Measurements from ENCODE around the gene C5orf63. TPM values are rescaled to one million over a fixed set of nuclear protein-coding genes. Genes with fewer than 3 reads are reported as not detected.
"Not testable (repeated sequence)": the region's sequence is repeated elsewhere in the genome, so short reads cannot be mapped to it uniquely, and the experiment has no call there.

Gene C5orf63
- total and polyA plus RNA-seq, 4 donors, result 2.1 to 6.4 (median 3.8) TPM

DNA sequence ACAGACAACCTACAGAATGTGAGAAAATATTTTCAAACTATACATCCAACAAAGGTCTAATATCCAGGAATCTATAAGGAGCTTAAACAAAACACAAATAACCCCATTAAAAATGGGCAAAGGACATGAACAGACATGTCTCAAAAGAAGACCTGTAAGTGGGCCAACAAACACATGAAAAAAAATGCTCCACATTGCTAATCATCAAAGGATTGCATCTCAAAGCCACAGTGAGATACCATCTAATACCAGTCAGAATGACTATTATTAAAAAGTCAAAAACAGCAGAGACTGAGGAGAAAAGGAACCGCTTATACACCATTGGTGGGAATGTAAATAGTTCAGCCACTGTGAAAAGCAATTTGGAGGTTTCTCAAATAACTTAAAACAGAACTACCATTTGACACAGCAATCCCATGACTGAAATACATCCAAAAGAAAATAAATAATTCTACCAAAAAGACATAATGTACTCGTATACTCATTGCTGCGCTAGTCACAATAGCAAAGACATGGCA, 39.1 kb upstream of the C5orf63 start:
- Histone ChIP-seq H3K4me3 (ENCODE audit: low read depth in 1 of 3, low read length in 3 of 3) (no peak overlapping the region), H3K27ac (ENCODE audit: low read depth in 1 of 2, low read length in 2 of 2) (no peak overlapping the region), H3K9ac (ENCODE audit: low read depth in 1 of 2, low read length in 2 of 2) (no peak overlapping the region), H3K4me1 (ENCODE audit: control insufficient read depth in 4 of 4, insufficient read depth in 4 of 4, low read length in 3 of 4) (no peaks in the 10 kb centered on the region), H3K9me3 (ENCODE audit: control insufficient read depth in 4 of 4, low read length in 3 of 4) (no peaks in the 10 kb centered on the region), H3K27me3 (ENCODE audit: control insufficient read depth in 4 of 4, insufficient read depth in 4 of 4, low read length in 3 of 4) (no peaks in the 10 kb centered on the region), H3K36me3 (ENCODE audit: control insufficient read depth in 4 of 4, insufficient read depth in 3 of 4, low read depth in 1 of 4, low read length in 3 of 4) (no peaks in the 10 kb centered on the region)
- WGBS, result 93% methylated on average over 3 of the region's 3 CpGs
- no peak for TF ChIP-seq HNF4A (conservative IDR thresholded peaks at IDR 0.05)
- DNase-seq (ENCODE audit: low spot score), result no peak

GRCh38 chr5:127111112-127111511, 37.8 kb upstream of the C5orf63 start:
- TF ChIP-seq, protein P1, sequence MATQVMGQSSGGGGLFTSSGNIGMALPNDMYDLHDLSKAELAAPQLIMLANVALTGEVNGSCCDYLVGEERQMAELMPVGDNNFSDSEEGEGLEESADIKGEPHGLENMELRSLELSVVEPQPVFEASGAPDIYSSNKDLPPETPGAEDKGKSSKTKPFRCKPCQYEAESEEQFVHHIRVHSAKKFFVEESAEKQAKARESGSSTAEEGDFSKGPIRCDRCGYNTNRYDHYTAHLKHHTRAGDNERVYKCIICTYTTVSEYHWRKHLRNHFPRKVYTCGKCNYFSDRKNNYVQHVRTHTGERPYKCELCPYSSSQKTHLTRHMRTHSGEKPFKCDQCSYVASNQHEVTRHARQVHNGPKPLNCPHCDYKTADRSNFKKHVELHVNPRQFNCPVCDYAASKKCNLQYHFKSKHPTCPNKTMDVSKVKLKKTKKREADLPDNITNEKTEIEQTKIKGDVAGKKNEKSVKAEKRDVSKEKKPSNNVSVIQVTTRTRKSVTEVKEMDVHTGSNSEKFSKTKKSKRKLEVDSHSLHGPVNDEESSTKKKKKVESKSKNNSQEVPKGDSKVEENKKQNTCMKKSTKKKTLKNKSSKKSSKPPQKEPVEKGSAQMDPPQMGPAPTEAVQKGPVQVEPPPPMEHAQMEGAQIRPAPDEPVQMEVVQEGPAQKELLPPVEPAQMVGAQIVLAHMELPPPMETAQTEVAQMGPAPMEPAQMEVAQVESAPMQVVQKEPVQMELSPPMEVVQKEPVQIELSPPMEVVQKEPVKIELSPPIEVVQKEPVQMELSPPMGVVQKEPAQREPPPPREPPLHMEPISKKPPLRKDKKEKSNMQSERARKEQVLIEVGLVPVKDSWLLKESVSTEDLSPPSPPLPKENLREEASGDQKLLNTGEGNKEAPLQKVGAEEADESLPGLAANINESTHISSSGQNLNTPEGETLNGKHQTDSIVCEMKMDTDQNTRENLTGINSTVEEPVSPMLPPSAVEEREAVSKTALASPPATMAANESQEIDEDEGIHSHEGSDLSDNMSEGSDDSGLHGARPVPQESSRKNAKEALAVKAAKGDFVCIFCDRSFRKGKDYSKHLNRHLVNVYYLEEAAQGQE (IDR thresholded peaks at IDR 0.05), result no peak
- TF ChIP-seq EGR1 (IDR thresholded peaks at IDR 0.05; ENCODE audit: low read depth in 2 of 2), result no peak
- TF ChIP-seq RXRA (IDR thresholded peaks at IDR 0.05), result no peak
- TF ChIP-seq JUND (IDR thresholded peaks at IDR 0.05), result no peak
- no peak for TF ChIP-seq YY1 (IDR thresholded peaks at IDR 0.05)
- TF ChIP-seq GABPA (IDR thresholded peaks at IDR 0.05 in 1 of 2, conservative IDR thresholded peaks at IDR 0.05 in 1 of 2), result no peak
- no peak for TF ChIP-seq CTCF (IDR thresholded peaks at IDR 0.05; ENCODE audit: low read depth, low read length, missing input control)
- TF ChIP-seq HNF4G (IDR thresholded peaks at IDR 0.05), result no peak
- no peak for TF ChIP-seq HNF4A (conservative IDR thresholded peaks at IDR 0.05)
- no peak for TF ChIP-seq TAF1 (conservative IDR thresholded peaks at IDR 0.05)
- TF ChIP-seq, protein P2, sequence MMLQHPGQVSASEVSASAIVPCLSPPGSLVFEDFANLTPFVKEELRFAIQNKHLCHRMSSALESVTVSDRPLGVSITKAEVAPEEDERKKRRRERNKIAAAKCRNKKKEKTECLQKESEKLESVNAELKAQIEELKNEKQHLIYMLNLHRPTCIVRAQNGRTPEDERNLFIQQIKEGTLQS (IDR thresholded peaks at IDR 0.05), result no peak
- no peak for TF ChIP-seq FOXA1 (IDR thresholded peaks at IDR 0.05)
- no peak for TF ChIP-seq MAX (IDR thresholded peaks at IDR 0.05)
- no peak for TF ChIP-seq SP1 (IDR thresholded peaks at IDR 0.05)
- no peaks in the 10 kb centered on the region for H3K9me3 ChIP-seq (ENCODE audit: control insufficient read depth in 4 of 4, low read length in 3 of 4)
- H3K36me3 ChIP-seq (ENCODE audit: control insufficient read depth in 4 of 4, insufficient read depth in 3 of 4, low read depth in 1 of 4, low read length in 3 of 4), result no peaks in the 10 kb centered on the region
- no peaks in the 10 kb centered on the region for H3K27me3 ChIP-seq (ENCODE audit: control insufficient read depth in 4 of 4, insufficient read depth in 4 of 4, low read length in 3 of 4)
- H3K9ac ChIP-seq (ENCODE audit: low read depth in 1 of 2, low read length in 2 of 2), result no peak overlapping the region
- H3K4me1 ChIP-seq (ENCODE audit: control insufficient read depth in 4 of 4, insufficient read depth in 4 of 4, low read length in 3 of 4), result no peaks in the 10 kb centered on the region
- 67% methylated on average over 2 of the region's 2 CpGs for WGBS
- no peak for DNase-seq (ENCODE audit: low spot score)
- no peak overlapping the region for H3K4me3 ChIP-seq (ENCODE audit: low read depth in 1 of 3, low read length in 3 of 3)
- no peak overlapping the region for H3K27ac ChIP-seq (ENCODE audit: low read depth in 1 of 2, low read length in 2 of 2)

DNA sequence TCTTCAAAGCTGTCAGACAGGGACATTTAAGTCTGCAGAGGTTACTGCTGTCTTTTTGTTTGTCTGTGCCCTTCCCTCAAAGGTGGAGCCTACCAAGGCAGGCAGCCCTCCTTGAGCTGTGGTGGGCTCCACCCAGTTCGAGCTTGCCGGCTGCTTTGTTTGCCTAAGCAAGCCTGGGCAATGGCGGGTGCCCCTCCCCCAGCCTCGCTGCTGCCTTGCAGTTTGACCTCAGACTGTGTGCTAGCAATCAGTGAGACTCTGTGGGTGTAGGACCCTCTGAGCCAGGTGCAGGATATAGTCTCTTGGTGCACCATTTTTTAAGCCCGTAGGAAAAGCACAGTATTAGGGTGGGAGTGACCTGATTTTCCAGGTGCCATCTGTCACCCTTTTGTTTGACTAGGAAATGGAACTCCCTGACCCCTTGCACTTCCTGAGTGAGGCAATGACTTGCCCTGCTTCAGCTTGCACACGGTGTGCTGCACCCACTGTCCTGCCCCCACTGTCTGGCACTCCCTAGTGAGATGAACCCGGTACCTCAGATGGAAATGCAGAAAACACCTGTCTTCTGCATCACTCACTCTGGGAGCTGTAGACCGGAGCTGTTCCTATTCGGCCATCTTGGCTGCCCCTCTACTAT, 35.4 kb upstream of the C5orf63 start:
- 70% methylated on average over 9 of the region's 9 CpGs for WGBS
- DNase-seq (ENCODE audit: low spot score); H3K36me3 ChIP-seq (ENCODE audit: control insufficient read depth in 4 of 4, insufficient read depth in 3 of 4, low read depth in 1 of 4, low read length in 3 of 4); H3K27ac ChIP-seq (ENCODE audit: low read depth in 1 of 2, low read length in 2 of 2); H3K9ac ChIP-seq (ENCODE audit: low read depth in 1 of 2, low read length in 2 of 2); H3K9me3 ChIP-seq (ENCODE audit: control insufficient read depth in 4 of 4, low read length in 3 of 4); H3K27me3 ChIP-seq (ENCODE audit: control insufficient read depth in 4 of 4, insufficient read depth in 4 of 4, low read length in 3 of 4); H3K4me3 ChIP-seq (ENCODE audit: low read depth in 1 of 3, low read length in 3 of 3); H3K4me1 ChIP-seq (ENCODE audit: control insufficient read depth in 4 of 4, insufficient read depth in 4 of 4, low read length in 3 of 4): not testable (repeated sequence)

Data from liver (tissue), 9 donors.